DMS79 treated with DMSO at 0.1 percent for 48 hours (cell line): ENCODE results near the gene CTDP1.

ENCODE experiments used
- DNase-seq: peaks from one replicate; lab custom pipeline; 2025; lab: John Stamatoyannopoulos, UW

The CTDP1 gene

DNA sequence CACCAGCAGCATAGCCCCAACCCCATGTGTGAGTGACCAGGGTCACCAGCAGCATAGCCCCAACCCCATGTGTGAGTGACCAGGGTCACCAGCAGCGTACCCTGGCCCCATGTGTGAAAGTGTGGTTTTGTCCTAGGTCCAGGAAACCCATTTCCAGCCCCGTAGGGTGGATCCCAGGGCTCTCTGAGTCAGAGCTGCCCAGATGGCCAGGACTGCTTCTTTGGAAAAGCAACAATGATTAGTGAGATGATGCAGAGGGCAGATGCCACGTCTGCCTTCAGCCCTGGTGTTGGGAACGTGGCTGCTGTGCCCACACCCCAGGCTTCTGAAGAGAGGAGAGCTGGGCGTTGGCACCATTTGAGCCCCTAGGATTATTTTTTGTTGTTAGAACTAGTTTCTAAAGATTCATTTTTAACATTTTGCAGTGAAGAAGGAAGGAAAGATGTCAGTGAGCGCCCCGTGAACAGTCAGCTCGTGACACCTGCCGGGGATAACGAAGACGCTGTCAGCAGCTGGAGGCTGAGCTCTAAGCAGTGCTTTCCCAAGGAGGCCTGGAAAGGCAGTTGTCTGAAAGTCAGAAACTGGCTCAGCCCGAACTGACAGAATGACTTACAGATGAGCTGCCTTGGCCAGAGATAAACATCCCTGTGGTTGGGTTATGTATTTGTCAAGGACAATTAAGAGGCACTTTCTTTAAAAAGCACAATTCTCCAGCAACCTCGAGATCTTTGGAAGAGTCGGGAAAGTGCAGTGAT, 86.1 kb downstream of the CTDP1 start:
- peak; percentile 35 for DNase-seq

DNA sequence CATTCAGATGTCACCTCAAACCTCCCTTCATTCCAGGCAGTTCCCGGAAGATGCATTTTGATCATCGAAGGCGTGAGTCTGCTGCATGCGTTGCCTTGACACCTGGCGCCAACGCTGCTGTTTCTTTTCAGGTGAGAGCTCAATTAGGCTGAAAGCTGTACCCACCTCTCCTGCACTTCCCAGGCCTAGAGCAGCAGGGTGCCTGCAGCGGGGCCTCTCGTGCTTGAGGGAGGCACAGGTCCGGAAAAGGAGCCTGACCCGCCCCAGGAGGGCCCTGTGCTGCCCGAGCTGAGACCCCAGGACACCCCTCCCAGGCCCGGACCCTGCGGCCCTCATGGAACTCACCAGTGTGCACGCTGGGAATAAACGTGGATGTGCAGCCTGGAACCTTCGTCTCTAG, 86.7 kb downstream of the CTDP1 start:
- DNase-seq: peak; percentile 35

DNA sequence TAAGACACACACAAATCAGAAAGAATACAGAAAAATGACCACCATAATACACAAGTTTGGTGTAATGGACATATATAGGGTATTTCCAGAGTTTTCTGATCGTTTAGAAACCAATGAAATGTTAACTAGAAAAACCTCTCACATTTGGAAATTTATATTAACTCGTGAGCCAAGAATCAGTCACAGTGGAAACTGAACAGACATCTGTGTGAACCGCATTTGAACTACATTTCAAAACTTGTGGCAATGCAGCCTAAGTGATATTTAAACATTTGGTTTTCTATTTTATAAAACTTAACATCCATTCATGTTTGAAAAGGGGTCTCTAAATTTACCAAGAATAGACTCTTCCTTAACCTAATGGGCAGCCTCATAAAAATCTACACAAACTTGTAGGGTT, 89.1 kb downstream of the CTDP1 start:
- no peak for DNase-seq

DNA sequence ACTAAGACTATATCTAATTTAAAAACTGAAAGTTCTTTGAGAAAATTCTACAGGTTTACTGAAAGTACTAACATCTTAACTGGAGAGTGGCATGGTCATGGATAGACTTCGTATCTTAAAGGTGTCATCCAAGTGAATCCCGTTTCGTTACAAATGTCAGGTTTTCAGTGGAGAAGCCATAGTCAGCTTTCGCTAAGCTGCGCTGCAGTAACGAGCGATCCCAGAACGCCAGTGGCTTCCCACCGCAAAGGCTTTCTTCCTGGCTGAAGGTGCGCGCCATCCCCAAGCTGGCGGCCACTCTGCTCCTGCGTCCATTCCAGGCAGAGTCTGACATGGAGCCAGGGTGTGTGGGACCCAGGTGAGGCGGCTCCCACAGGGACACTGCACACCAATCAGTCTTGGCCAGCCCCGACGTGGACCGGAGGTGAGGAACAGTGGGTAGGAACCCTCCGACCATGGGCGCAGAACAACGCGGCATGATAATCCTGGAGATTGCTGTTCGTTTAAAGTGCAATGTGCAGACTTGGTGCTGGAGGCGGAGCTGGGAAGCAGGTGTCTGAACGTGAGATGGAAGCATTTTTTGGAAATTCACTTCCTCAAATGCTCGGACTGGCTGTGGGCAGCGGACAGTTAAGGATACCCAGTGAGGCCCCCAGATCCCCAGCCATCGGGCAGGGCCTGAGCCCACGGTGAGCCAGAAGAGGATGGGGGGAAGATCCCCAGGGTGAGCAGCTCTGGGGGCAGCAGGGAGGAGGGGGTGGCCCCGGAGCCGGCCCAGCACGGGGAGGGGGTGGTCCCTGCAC, 90.3 kb downstream of the CTDP1 start:
- no peak for DNase-seq

DNA sequence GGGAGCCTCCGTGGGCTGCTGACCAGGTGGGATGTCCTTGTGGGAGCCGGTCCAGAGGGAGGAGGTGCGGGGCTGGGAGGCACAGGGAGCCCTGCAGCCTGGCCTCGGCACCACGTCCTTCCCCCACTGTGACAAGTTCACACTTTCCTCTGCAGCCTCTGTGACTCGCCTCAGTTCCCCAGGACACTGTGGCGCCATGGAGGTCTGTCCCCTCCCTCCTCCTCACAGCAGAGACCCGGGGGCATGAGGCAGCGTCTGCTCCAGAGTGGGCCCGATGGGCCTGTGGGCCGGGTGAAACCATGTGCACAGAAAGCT, 90.9 kb downstream of the CTDP1 start:
- DNase-seq: no peak

DNA sequence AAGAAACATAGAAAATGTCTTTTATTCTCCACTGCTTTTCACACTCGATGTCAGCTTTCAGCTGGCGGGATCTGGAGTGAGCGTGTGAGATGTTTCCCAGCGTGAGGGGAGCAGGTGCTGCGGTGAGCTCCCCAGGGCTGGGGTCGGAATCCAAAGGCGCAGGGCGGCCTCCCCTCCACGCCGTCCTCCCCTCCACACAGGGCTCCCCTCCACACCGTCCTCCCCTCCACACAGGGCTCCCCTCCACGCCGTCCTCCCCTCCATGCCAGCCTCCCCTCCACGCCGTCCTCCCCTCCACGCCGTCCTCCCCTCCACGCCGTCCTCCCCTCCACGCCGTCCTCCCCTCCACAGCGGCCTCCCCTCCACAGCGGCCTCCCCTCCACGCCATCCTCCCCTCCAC, 91.2 kb downstream of the CTDP1 start:
- DNase-seq: no peak

DNA sequence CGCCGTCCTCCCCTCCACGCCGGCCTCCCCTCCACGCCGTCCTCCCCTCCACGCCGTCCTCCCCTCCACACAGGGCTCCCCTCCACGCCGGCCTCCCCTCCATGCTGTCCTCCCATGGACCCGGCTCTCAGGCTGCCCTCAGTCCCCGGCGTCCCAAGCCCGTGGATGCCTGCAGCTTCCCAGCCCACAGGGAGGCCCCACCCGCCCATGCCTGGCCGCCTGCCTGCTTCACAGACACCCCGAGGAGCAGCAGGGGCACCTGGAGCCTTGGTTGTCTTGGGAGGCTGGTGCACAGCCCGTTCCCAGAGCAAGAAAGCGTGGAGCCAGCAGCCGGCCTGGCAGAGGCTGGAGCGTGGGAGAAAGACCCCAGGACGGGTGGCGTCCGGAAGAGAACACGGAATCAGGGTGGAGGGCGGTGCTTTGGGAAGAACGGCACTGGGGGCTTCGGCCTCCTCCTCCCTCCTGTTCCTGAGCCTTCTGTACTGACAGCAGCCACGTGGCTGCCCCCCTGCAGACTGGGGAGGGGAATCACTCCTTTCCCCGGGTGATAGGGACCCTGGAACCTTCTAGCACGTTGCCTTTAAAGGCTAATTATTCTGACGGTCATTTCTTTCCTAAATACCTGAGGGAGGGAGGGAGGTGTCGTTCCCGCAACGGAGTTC, 92.0 kb downstream of the CTDP1 start:
- no peak for DNase-seq

DNA sequence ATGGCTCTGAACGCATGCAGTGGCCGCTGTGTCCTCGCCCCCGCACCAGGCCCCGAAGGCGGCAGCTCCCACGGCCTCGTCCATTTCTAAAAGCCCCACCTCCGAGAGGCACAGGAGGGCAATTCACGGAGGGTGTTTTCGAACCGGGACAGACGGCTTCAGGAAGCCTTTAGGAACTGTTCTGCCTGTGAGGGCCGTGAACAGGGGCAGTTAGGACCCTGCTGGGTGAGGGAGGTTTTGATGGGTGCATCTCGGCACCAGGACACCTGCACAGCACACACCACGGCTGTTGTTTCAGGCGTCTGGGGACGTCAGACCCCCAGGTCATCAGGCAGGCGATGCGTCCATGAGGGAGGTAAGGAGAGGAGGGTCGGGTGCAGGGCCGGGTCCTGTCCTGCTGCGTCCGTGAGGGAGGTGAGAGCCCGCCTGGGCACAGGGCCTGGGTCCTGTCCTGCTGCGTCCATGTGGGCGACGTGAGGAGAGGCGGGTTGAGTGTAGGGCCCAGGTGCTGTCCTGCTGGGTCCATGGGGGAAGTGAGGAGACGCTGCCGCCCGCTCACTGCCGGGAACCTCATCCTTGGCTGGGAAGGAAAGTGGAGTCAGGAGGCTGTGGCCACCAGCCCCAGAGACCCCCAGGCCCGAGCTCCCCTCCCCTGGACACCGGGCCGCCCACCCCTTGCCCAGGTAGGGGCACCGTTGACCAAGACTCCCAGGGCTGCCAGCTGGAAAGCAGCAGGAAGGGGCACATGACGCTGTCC, 92.7 kb downstream of the CTDP1 start:
- no peak for DNase-seq

DNA sequence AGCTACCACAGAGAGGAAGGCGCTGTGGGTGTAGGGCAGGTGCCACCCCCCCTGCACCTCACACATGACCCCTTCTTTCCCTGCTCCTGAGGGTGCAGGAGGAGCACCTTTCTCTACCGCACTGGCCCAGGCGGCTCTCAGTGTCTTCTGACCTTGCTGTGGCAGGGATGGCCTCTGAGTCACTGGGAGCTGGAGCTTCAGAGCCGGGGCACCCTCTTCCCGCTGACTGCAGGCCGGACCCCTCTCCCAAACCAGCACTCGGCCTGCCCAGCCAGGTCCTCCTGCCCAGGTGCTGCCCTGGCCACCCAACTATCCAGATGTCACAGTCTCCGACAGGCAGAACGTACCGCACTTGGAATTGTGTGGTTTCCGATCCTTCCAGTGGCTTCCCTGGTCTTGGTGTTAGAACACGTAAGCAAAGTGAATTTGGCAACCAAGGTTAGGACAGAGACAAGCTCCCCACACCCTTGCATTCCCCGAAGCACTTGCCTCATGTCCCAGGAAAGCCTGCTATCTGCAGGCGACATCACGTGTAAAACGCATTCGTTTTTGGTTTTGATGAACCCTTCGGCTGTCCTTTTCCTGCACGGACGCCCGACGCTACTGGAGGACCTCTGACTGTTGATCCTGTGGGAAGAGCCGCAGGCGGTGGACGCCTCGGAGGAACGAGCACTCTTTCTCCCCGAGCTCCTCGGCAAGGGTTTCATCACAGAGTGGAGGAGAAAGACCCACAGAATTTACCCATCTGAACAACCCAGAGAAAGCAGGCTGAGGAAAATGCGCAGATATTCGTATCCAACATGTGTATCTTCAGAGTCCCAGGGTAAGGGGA, 93.5 kb downstream of the CTDP1 start:
- no peak for DNase-seq

DNA sequence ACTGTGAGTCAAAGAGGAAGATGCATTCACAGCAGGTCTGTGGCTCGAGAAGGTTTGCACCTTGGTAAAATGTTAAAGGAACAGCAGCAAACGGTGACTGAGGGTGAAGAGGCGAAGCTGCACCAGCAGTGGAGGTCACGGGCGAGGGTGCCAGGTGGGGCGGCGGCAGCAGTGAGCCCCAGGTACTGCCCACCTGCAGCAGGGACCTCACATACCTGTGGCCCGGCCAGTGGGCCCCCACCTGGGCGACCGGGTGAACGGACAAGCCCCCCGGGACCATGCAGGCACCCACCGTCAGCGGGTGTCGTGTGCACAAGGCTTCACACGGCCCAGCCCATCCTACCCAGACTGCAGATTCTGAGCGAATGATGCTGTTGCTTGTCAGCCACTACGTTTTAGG, 94.5 kb downstream of the CTDP1 start:
- DNase-seq: no peak

DNA sequence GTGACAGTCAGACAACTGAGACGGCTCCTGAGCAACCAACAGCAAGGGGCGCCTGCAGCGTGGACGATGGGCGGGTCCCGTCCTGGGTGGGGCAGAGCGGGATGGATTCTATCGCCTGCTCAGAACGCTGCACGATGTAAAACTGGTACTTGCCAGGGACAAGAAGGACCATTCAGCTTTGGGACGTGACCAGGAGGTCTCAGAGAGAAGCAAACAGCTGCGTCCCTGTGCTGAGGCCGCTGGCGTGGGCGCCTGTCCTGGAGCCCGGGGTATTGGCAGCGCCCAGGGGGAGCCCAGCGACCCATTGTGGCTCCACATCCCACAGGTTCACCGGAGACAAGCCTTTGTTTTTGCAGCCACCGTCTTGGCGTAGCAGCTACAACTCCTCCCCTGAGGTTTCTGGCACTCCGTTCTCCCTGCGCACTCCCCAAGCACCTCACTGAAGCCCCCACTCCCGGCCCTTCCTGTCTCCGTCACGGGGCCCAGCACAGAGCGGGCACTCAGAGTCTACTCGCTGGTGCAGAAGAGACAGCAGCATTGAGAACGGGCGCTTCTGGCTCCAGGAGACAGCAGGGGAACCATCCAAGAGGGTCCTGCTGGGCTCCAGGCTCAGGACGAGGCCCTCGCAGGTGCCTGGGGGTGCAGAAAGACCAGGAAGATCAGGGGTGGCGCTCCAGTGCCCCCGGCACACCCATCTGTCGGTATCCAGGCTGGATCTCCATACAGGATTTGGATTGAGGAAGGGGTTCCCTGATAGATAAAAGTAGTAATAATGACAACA, 96.0 kb downstream of the CTDP1 start:
- no peak for DNase-seq

DNA sequence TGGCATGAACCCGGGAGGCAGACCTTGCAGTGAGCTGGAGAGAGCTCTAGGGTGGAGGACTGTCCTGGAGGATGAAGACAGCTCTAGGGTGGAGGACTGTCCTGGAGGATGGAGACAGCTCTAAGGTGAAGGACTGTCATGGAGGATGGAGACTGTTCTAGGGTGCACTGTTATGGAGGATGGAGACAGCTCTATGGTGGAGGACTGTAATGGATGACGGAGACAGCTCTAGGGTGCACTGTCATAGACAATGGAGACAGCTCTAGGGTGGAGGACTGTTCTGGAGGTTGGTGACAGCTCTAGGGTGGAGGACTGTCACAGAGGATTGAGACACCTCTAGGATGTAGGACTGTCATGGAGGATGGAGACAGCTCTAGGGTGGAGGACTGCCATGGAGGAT, 97.1 kb downstream of the CTDP1 start:
- DNase-seq: no peak

DNA sequence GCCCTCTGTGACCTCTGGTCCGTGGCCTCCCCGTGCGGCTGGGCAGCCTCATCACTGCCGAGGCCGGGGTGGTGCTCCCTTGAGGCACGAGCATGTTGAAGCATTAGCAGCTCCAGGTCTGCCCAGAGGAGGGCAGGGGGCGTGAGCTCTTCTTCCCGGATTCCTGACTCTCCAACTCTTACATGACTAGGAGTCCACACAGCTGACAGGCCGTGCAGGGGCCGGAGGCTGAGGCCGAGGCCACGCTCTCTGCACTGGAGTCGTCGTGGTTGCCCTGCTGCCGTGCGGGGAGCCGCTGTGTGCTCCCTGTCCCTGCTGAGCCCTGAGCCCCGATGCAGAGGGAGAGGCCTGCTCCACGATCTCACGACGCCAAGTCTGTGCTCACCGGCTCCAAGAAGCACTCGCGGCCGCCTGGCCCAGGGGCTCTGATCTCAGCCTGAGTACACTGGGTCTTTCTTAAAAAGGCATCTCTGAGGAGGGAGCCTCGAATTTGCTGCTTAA, 98.7 kb downstream of the CTDP1 start:
- DNase-seq: no peak

DNA sequence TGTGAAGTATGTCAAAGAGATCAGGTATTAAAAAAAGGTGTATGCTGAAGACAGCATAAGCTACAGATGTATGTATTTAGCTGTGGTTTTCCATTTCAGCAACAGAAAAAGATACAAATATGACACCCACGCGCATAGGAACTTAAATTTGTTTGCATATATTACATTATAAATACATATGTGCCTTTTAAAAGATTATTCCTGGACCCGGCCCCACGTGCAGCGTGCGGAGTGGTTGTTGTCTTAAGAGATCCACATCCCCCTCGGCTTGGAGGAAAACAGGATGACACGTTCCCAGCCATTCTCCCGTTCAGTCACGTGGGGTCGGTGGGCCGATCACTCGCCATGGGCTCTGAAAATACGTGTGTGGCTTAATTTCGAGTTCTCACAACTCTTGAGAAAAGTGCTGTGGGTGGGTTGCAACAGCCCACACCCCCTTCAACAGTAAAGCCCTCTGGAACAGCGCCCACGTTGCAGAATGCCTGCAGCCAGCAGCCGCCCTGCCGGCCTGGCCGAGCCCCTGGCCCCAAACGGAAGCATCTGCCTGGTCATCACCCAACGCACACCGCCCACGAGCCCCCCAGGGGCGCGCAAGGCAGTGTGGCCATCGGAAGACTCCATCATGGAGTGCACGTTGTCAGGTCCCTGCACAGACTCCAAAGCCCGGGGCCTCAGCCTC, 99.6 kb downstream of the CTDP1 start:
- no peak for DNase-seq

DNA sequence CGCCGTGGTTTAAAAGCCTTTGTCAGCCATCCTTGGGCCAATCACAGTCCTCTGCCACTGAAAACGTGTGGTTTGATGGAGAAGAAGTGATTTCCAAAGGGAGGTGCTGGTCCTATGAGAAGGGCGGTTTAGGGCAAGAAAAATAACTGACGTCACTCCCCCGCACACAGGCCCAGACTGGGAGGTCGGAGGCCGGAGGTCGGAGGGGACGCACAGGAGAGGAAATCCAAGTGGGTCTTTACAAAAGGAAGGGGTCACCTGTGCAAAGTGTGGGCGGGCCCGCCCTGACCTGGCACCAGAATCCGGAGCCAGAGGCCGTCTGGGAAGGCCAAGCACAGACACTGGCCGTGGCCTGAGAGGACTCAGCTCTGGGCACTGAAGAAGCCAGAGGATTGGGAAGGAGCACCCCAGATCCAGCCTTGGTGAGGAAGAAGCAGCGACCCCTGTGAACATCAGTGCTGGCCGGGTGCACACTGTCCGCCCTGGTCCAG, 100.1 kb downstream of the CTDP1 start:
- DNase-seq: no peak

DNA sequence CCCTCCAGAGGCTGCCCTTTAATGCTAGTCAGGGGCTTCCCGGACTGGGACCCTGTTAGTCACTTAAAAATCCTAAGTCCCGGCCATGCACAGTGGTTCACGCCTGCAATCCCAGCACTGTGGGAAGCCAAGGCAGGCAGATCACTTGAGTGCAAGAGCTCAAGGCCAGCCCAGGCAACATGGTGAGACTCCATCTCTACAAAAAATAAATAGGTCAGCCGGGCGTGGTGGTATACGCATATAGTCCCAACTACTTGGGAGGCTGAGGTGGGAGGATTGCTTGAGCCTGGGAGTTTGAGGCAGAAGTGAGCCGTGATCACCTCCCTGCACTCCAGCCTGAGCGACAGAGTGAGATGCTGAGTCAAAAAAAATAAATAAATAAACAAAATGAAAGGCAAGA, 100.9 kb downstream of the CTDP1 start:
- DNase-seq: no peak

DNA sequence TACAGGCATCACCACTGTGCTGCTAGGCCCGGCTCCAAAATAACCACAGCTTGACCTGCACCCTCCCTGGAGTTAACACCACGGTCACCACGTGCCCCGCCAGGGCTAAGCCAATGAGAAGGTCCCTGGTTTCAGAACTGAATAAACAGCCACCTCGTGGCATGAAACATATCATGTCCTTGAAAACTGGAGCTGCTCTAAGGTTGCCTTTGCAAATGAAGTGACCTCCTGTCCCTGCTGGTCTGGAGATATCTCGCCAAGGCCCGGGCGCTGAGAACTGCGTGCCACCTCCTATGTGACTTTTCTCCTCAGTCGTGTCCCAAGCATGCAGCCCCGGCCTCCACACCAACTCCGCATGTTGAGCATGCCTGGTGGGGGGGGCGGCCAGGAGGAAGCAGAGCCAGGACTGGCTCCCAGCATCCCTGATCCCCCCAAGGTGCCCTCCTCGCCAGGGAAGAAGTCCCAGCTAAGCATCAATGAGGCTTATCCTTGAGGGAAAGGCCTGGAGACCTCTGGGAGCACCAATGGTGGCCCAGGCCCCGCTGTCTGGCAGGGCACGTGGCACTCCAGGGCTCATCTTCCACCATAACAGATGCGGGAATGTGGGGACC, 101.8 kb downstream of the CTDP1 start:
- no peak for DNase-seq

DNA sequence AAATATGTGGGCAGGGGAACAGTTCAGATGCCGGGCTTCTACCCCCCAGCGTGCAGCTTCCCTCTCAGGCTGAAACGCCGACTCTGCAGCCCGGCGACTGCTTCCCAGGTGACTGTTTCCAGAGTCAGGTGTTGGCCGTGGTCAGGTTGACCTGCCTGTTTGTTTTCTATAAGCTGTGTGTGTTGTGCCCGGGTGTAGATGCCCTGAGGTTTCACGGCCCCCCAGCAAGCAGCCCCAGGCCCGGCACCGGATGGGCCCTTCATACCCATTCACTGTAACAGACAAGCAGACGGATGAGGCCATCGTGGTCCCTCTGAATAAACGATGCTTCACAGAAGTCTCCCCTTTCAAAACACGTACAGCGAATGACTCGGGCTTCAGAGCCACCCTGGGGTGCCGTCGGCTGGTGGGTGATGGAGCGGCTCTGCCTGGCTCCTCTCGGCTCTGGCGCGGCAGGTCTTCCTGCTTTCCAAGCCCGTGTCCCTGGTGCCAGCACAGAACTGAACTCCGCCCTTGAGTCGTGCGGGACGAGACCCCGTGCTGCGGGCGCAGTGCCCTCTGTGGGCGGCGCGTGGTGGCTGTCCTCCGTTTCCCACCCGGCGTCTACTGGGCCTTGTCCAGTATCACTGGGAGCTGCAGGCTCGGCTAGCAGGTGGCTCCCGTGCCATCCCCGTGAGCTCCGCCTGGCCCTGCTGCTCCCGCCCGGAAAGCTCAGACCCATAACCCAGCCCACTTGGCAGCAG, 103.1 kb downstream of the CTDP1 start:
- DNase-seq: no peak
